KOPT-K1 (cell line): ENCODE results near the gene SLC38A6.
"Not testable (repeated sequence)": the region's sequence is repeated elsewhere in the genome, so short reads cannot be mapped to it uniquely, and the experiment has no call there.

Source experiments
- H3K27ac ChIP-seq: fragments of 200-600 bp; sonication (generic); 2 replicates; pipeline ENCODE4 v1.5.1; 2016; ENCODE audit warnings: antibody characterized with exemption, mild to moderate bottlenecking, low read depth, low read length; ENCODE audit not compliant: poor library complexity, severe bottlenecking
- H3K36me3 ChIP-seq: fragments of 200-600 bp; sonication (generic); 2 replicates; pipeline ENCODE4 v1.5.1; 2017; ENCODE audit warnings: antibody characterized with exemption, mild to moderate bottlenecking, low read length, moderate library complexity; ENCODE audit not compliant: insufficient read depth
- H3K9me3 ChIP-seq: fragments of 200-600 bp; sonication (generic); 2 replicates; pipeline ENCODE4 v1.5.1; 2017; ENCODE audit warnings: antibody characterized with exemption, low read length, mild to moderate bottlenecking; ENCODE audit not compliant: insufficient read depth, poor library complexity, severe bottlenecking

The SLC38A6 gene

DNA sequence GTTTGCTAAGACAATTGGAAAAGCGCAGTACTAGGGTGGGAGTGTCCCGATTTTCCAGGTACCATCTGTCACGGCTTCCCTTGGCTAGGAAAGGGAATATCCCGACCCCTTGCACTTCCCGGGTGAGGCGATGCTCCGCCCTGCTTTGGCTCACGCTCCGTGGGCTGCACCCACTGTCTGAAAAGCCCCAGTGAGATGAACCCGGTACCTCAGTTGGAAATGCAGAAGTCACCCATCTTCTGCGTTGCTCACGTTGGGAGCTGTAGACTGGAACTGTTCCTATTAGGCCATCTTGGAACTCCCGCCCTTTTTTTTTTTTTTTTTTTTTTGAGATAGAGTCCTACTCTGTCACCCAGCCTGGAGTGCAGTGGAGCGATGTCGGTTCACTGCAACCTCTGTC is 117.1 kb downstream of the SLC38A6 start:
- not testable (repeated sequence) for H3K27ac ChIP-seq, H3K9me3 ChIP-seq, H3K36me3 ChIP-seq

DNA sequence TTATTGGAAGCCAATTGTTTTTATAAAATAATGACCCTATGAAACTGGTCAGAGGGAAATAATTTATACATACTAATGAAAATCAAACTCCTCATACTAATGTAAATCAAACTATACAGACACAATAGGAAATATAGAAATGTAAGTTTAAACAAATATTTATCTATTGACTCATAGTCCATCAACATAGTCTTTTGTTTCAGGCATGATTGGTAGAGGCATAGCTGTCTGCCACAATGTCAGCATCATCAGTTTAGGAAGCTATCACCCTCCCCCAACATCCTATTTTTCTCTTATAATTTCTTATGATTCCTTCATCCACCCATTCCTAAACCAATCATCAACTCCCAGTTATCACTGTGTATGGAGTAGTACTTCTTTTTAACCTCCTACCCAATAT is 117.7 kb downstream of the SLC38A6 start:
- H3K27ac ChIP-seq: no peak overlapping the region
- no peaks in the 10 kb centered on the region for H3K9me3 ChIP-seq
- H3K36me3 ChIP-seq: no peaks in the 10 kb centered on the region

DNA sequence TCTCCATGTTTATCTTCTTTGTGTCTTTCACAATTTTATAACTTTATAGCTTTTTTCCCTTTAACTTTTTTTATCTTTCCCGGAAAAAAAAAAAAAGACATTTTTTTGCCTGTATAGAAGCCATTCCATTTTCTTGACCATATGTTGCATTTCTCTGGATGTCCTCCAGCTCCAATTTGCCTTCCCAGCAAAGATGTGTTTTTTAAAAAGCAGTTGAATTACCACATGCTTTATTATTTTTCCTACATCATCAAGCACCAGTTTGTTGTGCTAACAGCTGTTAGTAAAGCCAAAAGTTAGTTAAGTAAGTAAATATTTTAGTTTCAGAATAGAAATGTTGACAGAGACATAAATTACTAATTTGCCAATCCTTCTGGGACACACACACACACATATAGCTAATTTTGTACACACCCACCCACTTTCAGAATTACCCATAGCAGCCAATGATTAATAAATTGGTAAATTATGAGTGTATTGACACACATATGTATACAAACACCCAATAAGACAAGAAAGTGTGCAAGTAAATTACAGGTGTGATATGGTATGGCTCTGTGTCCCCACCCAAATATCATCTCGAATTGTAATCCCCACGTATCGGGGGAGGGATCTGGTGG is 118.3 kb downstream of the SLC38A6 start:
- H3K36me3 ChIP-seq: no peaks in the 10 kb centered on the region
- no peaks in the 10 kb centered on the region for H3K9me3 ChIP-seq
- H3K27ac ChIP-seq: no peak overlapping the region

DNA sequence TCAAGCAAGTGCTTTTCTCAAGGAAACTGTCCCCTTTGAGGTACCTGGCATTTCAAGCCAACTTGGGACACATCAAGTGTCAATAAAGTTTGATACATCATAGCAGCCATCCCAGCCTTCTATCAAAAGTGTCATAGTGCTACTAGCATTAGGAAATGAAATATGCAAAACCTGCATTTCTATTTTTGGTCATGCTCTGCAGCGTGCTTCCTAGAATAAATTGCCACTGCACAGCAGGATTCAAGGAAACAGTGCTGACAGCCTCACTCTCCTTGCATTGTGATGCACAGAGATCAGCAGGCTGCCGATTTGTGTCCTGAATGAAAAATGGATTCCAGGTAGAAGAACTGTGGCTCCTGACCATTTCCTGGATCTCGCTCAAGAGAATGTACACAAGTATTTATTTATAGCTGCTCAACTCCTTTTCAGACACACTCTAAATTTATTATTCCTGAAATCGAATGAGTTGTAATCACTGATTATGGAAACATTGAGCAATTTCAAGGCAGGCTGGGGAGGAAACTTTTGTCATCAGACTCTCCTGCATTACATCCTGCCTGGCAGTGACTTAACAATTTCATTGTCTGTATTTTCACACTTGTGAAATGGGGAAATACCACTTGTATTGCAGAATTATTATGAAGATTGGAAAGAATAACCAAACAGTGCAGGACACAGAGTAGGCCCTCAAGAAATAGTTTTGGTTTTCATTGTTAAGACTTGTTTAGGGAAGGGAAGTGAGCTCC is 120.9 kb downstream of the SLC38A6 start:
- H3K27ac ChIP-seq: no peak overlapping the region
- no peaks in the 10 kb centered on the region for H3K9me3 ChIP-seq
- H3K36me3 ChIP-seq: no peaks in the 10 kb centered on the region
